PC-9 (cell line): Measurements from ENCODE around the gene LMNTD2.

Experiments used
- EZH2 ChIP-seq: fragments of 200-600 bp; sonication (generic); IDR thresholded peaks from 2 replicates; pipeline ENCODE4 v1.8.0; 2017; ENCODE audit warnings: antibody characterized with exemption, low read depth
- TF ChIP-seq, protein P1 (sequence below): fragments of 200-600 bp; sonication (generic); conservative IDR thresholded peaks from 2 replicates; pipeline ENCODE4 v1.6.1; 2017; ENCODE audit warnings: mixed run types, antibody characterized with exemption, mild to moderate bottlenecking, moderate library complexity

DNA sequence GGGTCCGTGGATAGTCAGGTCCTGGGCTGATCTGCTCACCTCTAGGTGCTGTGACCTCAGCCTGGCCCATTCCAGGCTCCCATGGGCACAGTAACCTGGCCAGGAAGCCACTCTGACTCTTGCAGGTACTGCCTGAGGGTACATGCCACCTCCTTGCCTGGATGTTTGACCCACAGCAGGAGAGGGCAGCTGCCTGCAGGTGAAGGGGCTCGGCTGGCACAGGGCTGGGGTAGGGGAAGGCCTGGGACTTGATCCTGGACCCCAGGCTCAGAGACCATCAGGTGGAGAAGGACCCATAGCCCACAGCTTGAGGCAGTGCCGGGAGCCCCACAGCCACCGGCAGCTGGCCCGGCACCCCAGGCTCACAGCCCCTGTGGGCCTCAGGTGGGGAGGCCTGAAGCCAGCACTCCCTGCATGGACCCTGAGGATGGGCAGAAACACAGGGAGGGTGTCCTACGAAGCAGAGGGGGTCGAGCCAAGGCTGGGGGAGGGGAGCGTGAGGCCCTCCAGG lies 20.5 kb downstream of the LMNTD2 start:
- TF ChIP-seq, protein P1, sequence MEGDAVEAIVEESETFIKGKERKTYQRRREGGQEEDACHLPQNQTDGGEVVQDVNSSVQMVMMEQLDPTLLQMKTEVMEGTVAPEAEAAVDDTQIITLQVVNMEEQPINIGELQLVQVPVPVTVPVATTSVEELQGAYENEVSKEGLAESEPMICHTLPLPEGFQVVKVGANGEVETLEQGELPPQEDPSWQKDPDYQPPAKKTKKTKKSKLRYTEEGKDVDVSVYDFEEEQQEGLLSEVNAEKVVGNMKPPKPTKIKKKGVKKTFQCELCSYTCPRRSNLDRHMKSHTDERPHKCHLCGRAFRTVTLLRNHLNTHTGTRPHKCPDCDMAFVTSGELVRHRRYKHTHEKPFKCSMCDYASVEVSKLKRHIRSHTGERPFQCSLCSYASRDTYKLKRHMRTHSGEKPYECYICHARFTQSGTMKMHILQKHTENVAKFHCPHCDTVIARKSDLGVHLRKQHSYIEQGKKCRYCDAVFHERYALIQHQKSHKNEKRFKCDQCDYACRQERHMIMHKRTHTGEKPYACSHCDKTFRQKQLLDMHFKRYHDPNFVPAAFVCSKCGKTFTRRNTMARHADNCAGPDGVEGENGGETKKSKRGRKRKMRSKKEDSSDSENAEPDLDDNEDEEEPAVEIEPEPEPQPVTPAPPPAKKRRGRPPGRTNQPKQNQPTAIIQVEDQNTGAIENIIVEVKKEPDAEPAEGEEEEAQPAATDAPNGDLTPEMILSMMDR: no peak
- no peak for TF ChIP-seq EZH2
